Mesenchymal stem cell (in vitro differentiated cells and primary cell): Measurements from ENCODE around the gene RUNX2.
"Not testable (repeated sequence)": the region's sequence is repeated elsewhere in the genome, so short reads cannot be mapped to it uniquely, and the experiment has no call there.

Experiments
- DNase-seq: peaks from one replicate; pipeline ENCODE4 v3.0.0-alpha.2; 2013
- H2AFZ ChIP-seq: one replicate; pipeline ENCODE4 v1.6.1; 2013; ENCODE audit warnings: low read depth, mild to moderate bottlenecking, control low read depth, inconsistent platforms, low read length, moderate library complexity
- H2AK5ac ChIP-seq: 2 replicates; pipeline ENCODE4 v1.6.1; 2013; ENCODE audit warnings: low read length, moderate library complexity, mild to moderate bottlenecking, inconsistent platforms; ENCODE audit not compliant: severe bottlenecking
- H2BK120ac ChIP-seq: one replicate; pipeline ENCODE4 v1.6.1; 2013; ENCODE audit warnings: low read depth, mild to moderate bottlenecking, inconsistent platforms, low read length, moderate library complexity
- H2BK12ac ChIP-seq, 2 experiments: one replicate each; pipeline ENCODE4 v1.6.1; 2013; ENCODE audit warnings: inconsistent platforms in 2 of 2, low read length in 2 of 2, mild to moderate bottlenecking in 2 of 2, moderate library complexity in 2 of 2, control low read depth in 1 of 2
- H2BK15ac ChIP-seq: one replicate; pipeline ENCODE4 v1.6.1; 2013; ENCODE audit warnings: mild to moderate bottlenecking, low read depth, inconsistent platforms; ENCODE audit not compliant: poor library complexity, severe bottlenecking
- H2BK5ac ChIP-seq: 2 replicates; pipeline ENCODE4 v1.6.1; 2013; ENCODE audit warnings: low read depth, mild to moderate bottlenecking, low read length, control low read depth, inconsistent platforms; ENCODE audit not compliant: poor library complexity, severe bottlenecking
- H3K14ac ChIP-seq, 2 experiments: one replicate each; pipeline ENCODE4 v1.6.1; 2013; ENCODE audit warnings: inconsistent platforms in 2 of 2, low read length in 2 of 2, control low read depth in 1 of 2, mild to moderate bottlenecking in 1 of 2, moderate library complexity in 1 of 2
- H3K18ac ChIP-seq, 2 experiments: one replicate each; pipeline ENCODE4 v1.6.1; 2013; ENCODE audit warnings: inconsistent platforms in 2 of 2, low read length in 2 of 2, control low read depth in 1 of 2, low read depth in 1 of 2, mild to moderate bottlenecking in 1 of 2
- H3K23ac ChIP-seq, 2 experiments: one replicate each; pipeline ENCODE4 v1.6.1; 2013; ENCODE audit warnings: inconsistent platforms in 2 of 2, low read length in 2 of 2, mild to moderate bottlenecking in 2 of 2, moderate library complexity in 2 of 2, control low read depth in 1 of 2
- H3K27ac ChIP-seq: 2 replicates; pipeline ENCODE4 v1.5.1; 2013; ENCODE audit warnings: mild to moderate bottlenecking, moderate library complexity, low read length, control low read depth, inconsistent platforms; ENCODE audit not compliant: poor library complexity, severe bottlenecking
- H3K27me3 ChIP-seq, 2 experiments: 2 replicates each; pipeline versions ENCODE4 v1.6.1 to v1.7.0; 2013; ENCODE audit warnings: low read length in 2 of 2, mild to moderate bottlenecking in 2 of 2, moderate library complexity in 2 of 2, control low read depth in 1 of 2, inconsistent platforms in 1 of 2; ENCODE audit not compliant: control insufficient read depth in 1 of 2, insufficient read depth in 1 of 2
- H3K36me3 ChIP-seq, 2 experiments: 2 replicates each; pipeline versions ENCODE4 v1.6.1 to v1.7.0; 2013; ENCODE audit warnings: low read length in 2 of 2, control low read depth in 1 of 2, inconsistent platforms in 1 of 2, low read depth in 1 of 2, mild to moderate bottlenecking in 1 of 2; ENCODE audit not compliant: insufficient read depth in 2 of 2, control insufficient read depth in 1 of 2
- H3K4ac ChIP-seq, 2 experiments: one replicate each; pipeline ENCODE4 v1.6.1; 2013; ENCODE audit warnings: inconsistent platforms in 2 of 2, low read length in 2 of 2, mild to moderate bottlenecking in 2 of 2, moderate library complexity in 2 of 2, control low read depth in 1 of 2, low read depth in 1 of 2
- H3K4me1 ChIP-seq: 2 replicates; pipeline ENCODE4 v1.6.1; 2013; ENCODE audit warnings: low read depth, low read length, control low read depth; ENCODE audit not compliant: control insufficient read depth, insufficient read depth
- H3K4me2 ChIP-seq: 2 replicates; pipeline ENCODE4 v1.6.1; 2013; ENCODE audit warnings: low read length, mild to moderate bottlenecking, inconsistent platforms; ENCODE audit not compliant: poor library complexity, severe bottlenecking
- H3K4me3 ChIP-seq, 2 experiments: 2 replicates each; pipeline versions ENCODE4 v1.5.1 to v1.7.0; 2013; ENCODE audit warnings: low read length in 2 of 2, mild to moderate bottlenecking in 2 of 2, control low read depth in 1 of 2, low read depth in 1 of 2; ENCODE audit not compliant: insufficient read depth in 1 of 2
- H3K79me1 ChIP-seq: replicated peaks from 2 replicates; pipeline ENCODE4 v1.6.1; 2013; ENCODE audit warnings: mild to moderate bottlenecking, control low read depth, low read length, inconsistent platforms; ENCODE audit not compliant: poor library complexity, severe bottlenecking
- H3K9ac ChIP-seq: 2 replicates; pipeline ENCODE4 v1.7.0; 2013; ENCODE audit warnings: mild to moderate bottlenecking, low read length, moderate library complexity
- H3K9me3 ChIP-seq: 2 replicates; pipeline ENCODE4 v1.7.0; 2013; ENCODE audit warnings: mild to moderate bottlenecking, low read length; ENCODE audit not compliant: control insufficient read depth
- H4K8ac ChIP-seq: one replicate; pipeline ENCODE4 v1.6.1; 2013; ENCODE audit warnings: inconsistent platforms, mild to moderate bottlenecking, low read length, moderate library complexity
- H4K91ac ChIP-seq: one replicate; pipeline ENCODE4 v1.6.1; 2013; ENCODE audit warnings: mild to moderate bottlenecking, low read length, inconsistent platforms
- WGBS: methylation state at CpG from one replicate; pipeline ENCODE4 v1.1.7; 2013; ENCODE audit warnings: mixed read lengths; 5-methylcytosine and 5-hydroxymethylcytosine counted together

RUNX2 gene

GRCh38 chr6:45668705-45669104 is 340.6 kb downstream of the RUNX2 start:
- no peak for DNase-seq
- 93% methylated on average over 7 of the region's 9 CpGs for WGBS
- H3K4me1 ChIP-seq = peaks cover 10% of the 10 kb centered on the region
- no peak overlapping the region for H4K8ac ChIP-seq
- no peak overlapping the region for H2AFZ ChIP-seq
- no peak overlapping the region for H2BK120ac ChIP-seq
- no peak overlapping the region for H3K4me3 ChIP-seq
- H2BK5ac ChIP-seq = no peak overlapping the region
- H2BK15ac ChIP-seq = no peak overlapping the region
- no peak overlapping the region for H2BK12ac ChIP-seq
- no peak overlapping the region for H3K4ac ChIP-seq
- H3K9me3 ChIP-seq = no peaks in the 10 kb centered on the region
- peaks cover 0 to 10% of the 10 kb centered on the region in 2 experiments for H3K36me3 ChIP-seq
- no peak overlapping the region for H3K9ac ChIP-seq
- no peak overlapping the region for H2AK5ac ChIP-seq
- no peak overlapping the region for H3K18ac ChIP-seq
- no peak overlapping the region for H3K14ac ChIP-seq
- no peak overlapping the region for H3K27ac ChIP-seq
- H3K27me3 ChIP-seq = no peaks in the 10 kb centered on the region
- H4K91ac ChIP-seq = no peak overlapping the region
- no peak overlapping the region for H3K4me2 ChIP-seq
- H3K79me1 ChIP-seq = no peaks in the 10 kb centered on the region
- no peak overlapping the region for H3K23ac ChIP-seq

GRCh38 chr6:45673167-45673566 is 345.0 kb downstream of the RUNX2 start:
- H3K4me3 ChIP-seq, H4K8ac ChIP-seq, H3K4ac ChIP-seq, H4K91ac ChIP-seq, H3K27ac ChIP-seq, DNase-seq, H2BK120ac ChIP-seq, H3K9ac ChIP-seq, H3K79me1 ChIP-seq, H2BK5ac ChIP-seq, H3K9me3 ChIP-seq, H3K27me3 ChIP-seq, H3K18ac ChIP-seq, H3K14ac ChIP-seq, H3K23ac ChIP-seq, H3K4me1 ChIP-seq, H2AFZ ChIP-seq, H3K4me2 ChIP-seq, H2BK12ac ChIP-seq, H3K36me3 ChIP-seq, H2AK5ac ChIP-seq, H2BK15ac ChIP-seq: not testable (repeated sequence)
- no CpG with 5 or more reads among the region's 6 CpGs for WGBS

GRCh38 chr6:45675166-45675565 is 347.0 kb downstream of the RUNX2 start:
- H3K4me1 ChIP-seq = not testable (repeated sequence)
- 63% methylated on average over 14 of the region's 14 CpGs for WGBS

GRCh38 chr6:45675634-45676033 is 347.5 kb downstream of the RUNX2 start:
- Histone ChIP-seq H3K4me1 (peaks cover 2% of the 10 kb centered on the region), H3K79me1 (no peaks in the 10 kb centered on the region)

More at GRCh38 chr6:45675166-45675565, 347.0 kb downstream of the RUNX2 start:
- not testable (repeated sequence) for H4K91ac ChIP-seq, H3K9ac ChIP-seq, H3K23ac ChIP-seq, H3K27me3 ChIP-seq, H2BK15ac ChIP-seq, H4K8ac ChIP-seq, H3K9me3 ChIP-seq, H3K36me3 ChIP-seq, H3K14ac ChIP-seq, DNase-seq, H2AFZ ChIP-seq, H3K4me2 ChIP-seq, H2BK5ac ChIP-seq, H2AK5ac ChIP-seq, H3K18ac ChIP-seq, H2BK120ac ChIP-seq, H3K4me3 ChIP-seq, H3K79me1 ChIP-seq, H3K27ac ChIP-seq
- Histone ChIP-seq H3K4ac (peak overlapping the region in 1 of 2 experiments; percentile 49), H2BK12ac (peak overlapping the region in 1 of 2 experiments; percentile 54)

More at GRCh38 chr6:45675634-45676033, 347.5 kb downstream of the RUNX2 start:
- DNase-seq = no peak
- WGBS = 88% methylated on average over 11 of the region's 11 CpGs
- Histone ChIP-seq H3K27me3 (no peaks in the 10 kb centered on the region), H2BK120ac (no peak overlapping the region), H3K4me2 (no peak overlapping the region), H2BK12ac (peak overlapping the region; percentile 65 to 70), H3K36me3 (peaks cover 0 to 4% of the 10 kb centered on the region in 2 experiments), H3K9me3 (peaks cover 12% of the 10 kb centered on the region), H2BK15ac (no peak overlapping the region), H3K18ac (peak overlapping the region in 1 of 2 experiments; percentile 28), H3K4ac (no peak overlapping the region), H4K8ac (no peak overlapping the region), H4K91ac (peak overlapping the region; percentile 12), H2BK5ac (no peak overlapping the region), H3K27ac (no peak overlapping the region), H2AFZ (no peak overlapping the region), H3K4me3 (no peak overlapping the region), H3K9ac (no peak overlapping the region), H3K14ac (peak overlapping the region in 1 of 2 experiments; percentile 35), H2AK5ac (peak overlapping the region; percentile 57), H3K23ac (no peak overlapping the region)
